GM08714 (cell line): ENCODE data around the gene MTUS2.

Source experiments
- H3K4me3 ChIP-seq: fragments of 200-500 bp; sonication (Bioruptor generic); 2 replicates; pipeline ENCODE4 v1.5.1; 2014; ENCODE audit warnings: mild to moderate bottlenecking, low read length, inconsistent platforms
- ZNF274 ChIP-seq: IDR thresholded peaks from 2 replicates; pipeline ENCODE4 v1.6.1; 2012; ENCODE audit warnings: mild to moderate bottlenecking, low read depth, low read length

MTUS2 gene

DNA sequence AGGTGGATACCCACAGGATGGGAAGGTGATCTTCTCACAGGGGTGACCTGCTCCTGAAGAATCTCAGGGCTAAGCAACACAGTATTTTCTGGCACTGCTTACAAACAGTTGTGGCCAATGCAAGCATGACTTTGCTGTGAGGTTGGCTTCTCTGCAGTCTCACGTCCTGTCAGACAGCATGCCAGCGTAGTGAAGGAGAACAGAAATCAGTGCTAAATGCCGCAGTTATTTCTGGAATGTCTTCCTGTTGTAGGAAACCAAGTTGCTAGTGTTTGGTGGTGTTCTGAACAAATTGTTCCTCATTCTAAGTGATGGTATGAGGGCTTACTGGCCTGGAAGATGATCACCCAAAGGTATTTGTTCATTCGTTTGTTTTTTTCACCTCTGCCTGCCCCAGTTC lies 320.1 kb downstream of the MTUS2 start:
- TF ChIP-seq ZNF274 = no peak
- H3K4me3 ChIP-seq = no peak overlapping the region

DNA sequence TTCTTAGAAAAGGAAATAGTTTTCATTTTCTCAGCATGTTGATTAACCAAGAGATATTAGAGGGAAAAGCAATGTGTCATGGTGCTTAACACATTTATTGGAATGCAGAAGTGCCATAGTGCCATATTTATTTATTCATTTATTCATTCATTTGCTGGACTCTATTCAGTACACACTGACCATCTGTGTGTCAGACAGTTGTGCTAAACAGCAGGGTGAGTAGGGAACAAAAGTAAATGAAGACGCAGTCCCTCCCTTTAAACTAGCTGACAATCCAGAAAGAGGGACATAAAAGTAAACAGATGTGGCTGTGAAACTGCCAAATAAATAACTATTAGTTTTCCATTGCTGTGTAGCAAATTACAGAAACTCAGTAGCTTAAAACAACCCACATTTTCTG lies 323.7 kb downstream of the MTUS2 start:
- no peak for TF ChIP-seq ZNF274
- H3K4me3 ChIP-seq = no peak overlapping the region

DNA sequence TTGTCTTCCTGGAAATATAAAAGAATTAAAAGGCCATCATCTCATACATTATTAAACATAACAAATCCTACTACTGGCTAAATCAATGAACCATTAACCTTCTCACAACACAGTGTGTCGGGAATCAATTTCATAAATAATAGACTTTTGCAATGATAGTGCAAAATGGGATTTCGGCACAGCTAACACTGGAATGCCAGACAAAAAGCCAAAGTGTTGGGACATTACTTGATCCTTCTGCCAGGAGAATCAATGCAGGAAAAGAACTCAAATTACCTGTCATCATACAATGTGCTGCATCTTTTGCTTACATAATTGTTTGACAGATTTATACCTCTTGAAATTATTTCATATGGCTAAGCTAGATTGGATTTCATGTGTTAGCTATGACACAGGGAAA lies 334.3 kb downstream of the MTUS2 start:
- no peak overlapping the region for H3K4me3 ChIP-seq
- TF ChIP-seq ZNF274 = no peak

DNA sequence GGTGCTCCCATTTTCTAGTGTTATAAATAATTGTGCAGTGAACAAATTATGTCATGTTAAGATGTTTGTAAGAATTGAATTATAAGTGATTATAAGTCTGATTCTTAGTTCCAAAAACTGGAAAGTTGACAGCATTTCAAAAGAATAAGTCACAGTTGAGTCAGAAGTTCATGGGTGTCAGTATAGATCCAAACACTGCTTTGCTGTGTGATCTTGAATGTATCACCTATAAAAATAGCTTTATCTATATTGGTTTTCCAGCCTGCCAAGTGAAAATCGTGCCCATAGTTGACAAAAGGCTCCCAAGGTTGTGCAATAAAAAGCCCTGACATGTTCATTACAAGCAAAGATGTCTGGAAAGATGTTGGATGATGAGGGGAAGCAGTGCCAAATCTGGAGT lies 336.0 kb downstream of the MTUS2 start:
- TF ChIP-seq ZNF274 = no peak
- H3K4me3 ChIP-seq = no peak overlapping the region

DNA sequence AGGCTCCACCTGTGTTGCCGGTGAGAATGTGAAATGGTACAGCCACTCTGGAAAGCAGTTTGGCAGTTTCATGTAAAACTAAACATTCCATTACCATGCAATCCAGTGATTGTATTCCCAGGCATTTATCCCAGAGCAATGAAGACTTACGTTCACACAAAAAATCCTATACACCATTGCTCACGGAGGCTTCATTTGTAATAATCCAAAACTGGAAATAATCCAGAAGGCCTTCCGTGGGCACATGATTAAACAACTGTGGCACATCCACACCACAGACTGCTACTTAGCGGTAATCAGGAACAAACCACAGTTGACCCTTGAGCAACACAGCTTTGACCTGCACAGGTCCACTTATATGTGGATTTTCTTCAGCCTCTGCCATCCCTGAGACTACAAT lies 339.7 kb downstream of the MTUS2 start:
- H3K4me3 ChIP-seq = no peak overlapping the region
- TF ChIP-seq ZNF274 = no peak

DNA sequence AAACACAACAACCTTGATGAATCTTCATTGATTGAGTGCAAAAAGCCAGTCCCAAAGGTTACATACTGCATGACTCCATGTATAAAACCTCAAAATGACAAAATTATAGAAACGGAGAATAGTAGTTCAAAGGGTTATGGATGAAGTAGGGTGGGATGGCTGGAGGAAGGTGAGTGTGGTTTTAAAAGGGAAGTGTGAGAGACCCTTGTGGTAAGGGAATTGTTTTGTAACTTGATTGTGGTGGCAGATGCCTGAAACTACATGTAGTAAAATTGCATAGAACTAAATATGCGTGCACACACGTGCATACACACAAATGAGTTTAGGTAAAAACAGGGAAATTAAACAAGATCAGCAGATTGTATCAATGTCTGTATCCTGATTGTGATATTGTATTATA lies 340.7 kb downstream of the MTUS2 start:
- no peak overlapping the region for H3K4me3 ChIP-seq
- no peak for TF ChIP-seq ZNF274

DNA sequence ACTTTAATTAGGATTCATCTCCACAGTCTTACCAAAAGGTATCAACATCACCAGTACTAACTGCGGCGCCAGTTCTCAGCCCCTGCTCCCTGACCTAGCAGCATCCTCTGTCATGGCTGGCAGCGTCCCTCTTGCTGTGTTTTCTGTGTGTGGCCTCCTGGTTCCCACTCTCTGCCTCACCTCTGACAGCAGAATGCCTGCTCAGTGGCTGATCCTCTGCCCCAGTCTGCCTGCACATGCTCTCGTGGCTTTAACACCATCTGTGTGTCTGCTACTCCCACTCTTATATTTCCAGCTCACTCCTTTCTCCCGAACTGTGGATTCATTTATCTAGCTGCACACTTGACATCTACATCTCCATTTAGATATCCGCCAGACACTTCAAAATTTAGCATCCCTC lies 341.5 kb downstream of the MTUS2 start:
- no peak for TF ChIP-seq ZNF274

DNA sequence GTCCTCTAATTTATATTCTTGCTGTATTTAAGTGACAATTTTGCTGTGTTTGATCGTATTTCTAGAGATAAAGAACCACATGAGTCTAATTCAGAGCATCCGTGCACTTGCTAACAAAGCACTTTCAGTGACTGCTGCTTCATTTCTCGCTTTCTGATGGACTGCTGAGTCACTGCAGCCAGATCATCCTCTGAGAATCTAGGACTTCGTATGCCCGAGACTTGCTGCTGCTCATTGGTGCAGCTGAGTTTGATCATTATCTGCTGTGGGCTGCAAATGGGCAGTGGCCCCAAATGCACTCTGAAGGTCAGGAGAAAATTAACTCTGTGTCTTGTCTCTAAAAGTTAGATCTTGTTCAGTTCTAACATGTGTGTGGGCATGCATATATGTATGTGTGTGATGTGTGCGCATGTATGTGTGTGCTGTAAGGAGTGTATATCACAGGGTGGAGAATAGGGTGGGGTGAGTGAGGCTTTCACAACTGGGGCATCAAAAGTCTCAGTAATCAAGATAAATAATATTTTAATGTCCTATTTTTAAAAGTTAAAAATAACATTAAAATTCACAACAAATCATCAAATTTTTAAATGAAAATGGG lies 342.6 kb downstream of the MTUS2 start:
- no peak for TF ChIP-seq ZNF274
- no peak overlapping the region for H3K4me3 ChIP-seq

More for the DNA sequence above, 341.5 kb downstream of the MTUS2 start:
- H3K4me3 ChIP-seq = no peak overlapping the region

DNA sequence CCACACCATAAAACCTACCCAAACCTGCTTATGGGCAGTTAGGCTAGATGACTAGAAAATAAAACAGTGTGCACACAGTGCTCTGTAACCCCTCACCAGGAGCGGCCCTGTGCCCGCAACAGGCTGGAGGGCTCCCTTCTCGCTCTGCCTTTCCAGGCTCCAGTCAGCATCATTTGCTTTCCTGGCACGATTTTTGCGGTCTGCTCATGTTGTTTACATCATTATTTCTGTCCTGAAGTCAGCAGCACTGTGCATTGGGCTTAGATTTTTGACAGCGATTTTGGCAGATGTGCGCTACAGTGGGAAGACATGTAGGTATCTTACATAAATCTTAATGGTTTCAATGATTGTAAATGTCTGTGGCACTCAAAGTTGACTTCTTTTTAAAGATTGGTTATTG lies 344.0 kb downstream of the MTUS2 start:
- no peak for TF ChIP-seq ZNF274
- no peak overlapping the region for H3K4me3 ChIP-seq

DNA sequence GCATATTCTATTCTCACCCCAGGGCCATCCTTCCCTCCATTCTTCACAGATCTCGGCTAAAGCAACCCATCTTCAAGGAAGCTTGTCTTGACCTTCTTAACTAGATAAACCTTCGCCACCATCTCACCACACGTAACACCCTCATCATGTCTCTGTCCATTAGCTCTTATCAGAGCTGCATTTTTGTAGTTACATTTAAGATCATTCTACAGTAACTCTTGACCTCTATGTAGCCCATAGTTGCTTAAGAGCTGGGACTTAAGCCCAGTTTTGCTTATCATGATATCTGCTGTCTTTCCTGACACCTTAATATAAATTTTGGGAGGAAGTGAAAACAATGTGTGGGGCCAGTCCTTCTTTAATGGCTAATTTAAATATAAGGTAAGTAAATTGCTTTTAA lies 345.1 kb downstream of the MTUS2 start:
- H3K4me3 ChIP-seq = no peak overlapping the region
- TF ChIP-seq ZNF274 = no peak

DNA sequence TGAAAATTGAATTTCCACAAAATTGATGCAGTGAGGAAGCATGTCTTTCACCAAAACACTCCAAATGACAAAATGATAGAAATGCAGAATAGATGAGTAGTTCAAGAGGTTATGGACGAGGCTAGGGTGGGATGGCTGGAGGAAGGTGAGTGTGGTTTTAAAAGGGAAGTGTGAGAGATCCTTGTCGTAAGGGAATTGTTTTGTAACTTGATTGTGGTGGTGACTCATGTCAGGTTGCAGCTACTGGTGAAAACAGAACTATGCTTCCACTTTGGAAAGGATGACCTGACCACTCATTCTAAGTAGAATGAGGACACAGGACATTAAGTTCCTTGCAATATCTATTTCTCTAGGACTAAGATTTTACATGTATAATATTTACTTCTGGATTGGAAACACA lies 345.7 kb downstream of the MTUS2 start:
- no peak overlapping the region for H3K4me3 ChIP-seq
- TF ChIP-seq ZNF274 = no peak

DNA sequence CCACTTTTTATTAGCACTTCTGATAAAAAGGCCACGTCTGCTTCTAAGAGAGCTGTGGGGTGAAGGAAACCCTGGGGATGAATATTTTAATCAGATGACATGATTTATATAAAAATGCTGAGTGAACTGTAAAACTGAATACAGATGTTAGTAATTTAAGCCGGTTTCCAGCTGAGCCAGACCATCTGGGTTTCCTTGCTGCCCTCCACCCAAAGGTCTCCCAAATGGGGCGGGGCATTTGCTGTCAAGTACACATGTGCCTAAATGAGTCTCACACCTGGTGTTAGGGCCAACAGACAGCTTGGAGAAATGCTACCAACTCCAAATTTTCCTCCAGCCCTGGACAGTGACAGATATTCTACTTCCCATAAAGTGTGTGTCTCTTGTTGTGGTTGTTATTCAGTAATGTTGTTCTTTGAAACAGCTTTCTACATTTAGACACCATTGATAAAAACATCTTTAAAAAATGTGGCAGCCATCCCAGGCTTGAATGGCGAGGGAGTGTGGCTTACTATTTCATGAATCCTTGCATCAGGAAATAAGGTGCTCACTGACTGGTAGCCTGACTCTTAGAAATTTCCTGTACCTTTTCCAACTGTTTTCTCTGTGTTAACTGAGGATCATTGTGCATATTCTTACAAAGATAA lies 350.4 kb downstream of the MTUS2 start:
- TF ChIP-seq ZNF274 = no peak
- no peak overlapping the region for H3K4me3 ChIP-seq

DNA sequence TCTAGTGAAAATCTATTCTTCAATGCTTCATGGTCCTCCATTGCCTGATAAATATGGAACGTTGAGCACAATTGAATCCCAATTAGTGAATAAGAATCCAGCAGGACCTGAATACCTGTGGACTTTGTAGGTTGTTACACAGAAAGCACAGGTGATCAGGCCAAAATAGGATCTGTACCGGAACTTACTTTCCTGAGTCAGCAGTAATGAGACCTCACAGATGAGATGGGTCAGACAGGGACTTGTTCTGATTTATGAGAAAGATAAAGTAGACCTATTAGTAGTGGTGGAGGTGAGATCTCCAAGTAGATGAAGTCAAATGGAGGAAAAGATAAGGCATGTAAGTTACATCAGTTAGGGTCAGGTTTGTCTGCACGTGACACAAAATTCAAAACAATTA lies 351.1 kb downstream of the MTUS2 start:
- no peak for TF ChIP-seq ZNF274
- H3K4me3 ChIP-seq = no peak overlapping the region

DNA sequence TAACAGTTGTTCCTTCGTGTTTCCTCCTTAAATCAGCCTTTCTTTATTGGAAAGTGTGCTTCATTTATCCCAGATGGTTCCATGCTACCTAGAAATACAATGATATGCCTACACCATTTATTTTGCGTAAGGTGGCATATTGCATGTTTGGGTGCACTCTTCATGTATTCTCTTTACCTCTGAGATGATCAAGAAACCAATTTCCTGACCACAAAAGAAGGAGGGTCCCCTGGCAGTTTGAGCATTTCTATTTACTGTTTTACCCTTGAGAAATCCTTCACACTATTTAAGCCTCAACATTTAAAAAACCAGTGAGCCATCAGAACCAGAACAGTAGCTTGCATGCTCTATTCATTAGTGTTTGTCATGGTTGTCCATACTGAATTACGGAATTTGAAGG lies 354.0 kb downstream of the MTUS2 start:
- TF ChIP-seq ZNF274 = no peak
- H3K4me3 ChIP-seq = no peak overlapping the region

DNA sequence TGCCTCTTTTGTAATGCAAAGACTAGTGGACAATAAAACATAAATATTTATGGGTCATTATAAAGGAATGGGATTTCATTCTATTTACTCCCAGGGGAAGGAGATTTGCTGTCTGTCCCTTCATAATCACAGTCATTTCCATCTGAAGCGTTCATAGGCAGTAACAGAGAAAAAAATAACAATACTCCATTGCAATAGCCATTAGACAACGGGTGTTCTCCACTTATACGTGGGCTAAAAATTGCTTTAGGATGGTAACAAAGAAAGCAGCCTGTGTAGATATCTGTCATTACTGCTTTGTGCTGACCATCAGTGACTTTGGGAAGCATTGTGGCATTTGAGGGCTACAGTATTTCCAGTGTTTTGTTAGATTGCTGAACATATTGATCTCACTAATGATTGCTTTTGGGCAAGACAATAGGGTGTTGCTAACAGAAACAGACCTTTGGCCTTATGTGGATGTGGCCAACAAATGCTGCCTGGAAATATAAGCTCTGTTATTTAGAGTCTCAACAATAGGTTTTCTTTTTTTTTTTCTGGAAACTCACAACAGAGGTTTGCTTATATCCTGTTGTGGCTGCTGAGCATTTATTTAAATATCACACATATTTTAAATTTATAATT lies 355.2 kb downstream of the MTUS2 start:
- TF ChIP-seq ZNF274 = no peak

More for the DNA sequence above, 355.2 kb downstream of the MTUS2 start:
- H3K4me3 ChIP-seq = no peak overlapping the region
